ENCODE results near the gene CDKN2D.

Gene CDKN2D

DNA sequence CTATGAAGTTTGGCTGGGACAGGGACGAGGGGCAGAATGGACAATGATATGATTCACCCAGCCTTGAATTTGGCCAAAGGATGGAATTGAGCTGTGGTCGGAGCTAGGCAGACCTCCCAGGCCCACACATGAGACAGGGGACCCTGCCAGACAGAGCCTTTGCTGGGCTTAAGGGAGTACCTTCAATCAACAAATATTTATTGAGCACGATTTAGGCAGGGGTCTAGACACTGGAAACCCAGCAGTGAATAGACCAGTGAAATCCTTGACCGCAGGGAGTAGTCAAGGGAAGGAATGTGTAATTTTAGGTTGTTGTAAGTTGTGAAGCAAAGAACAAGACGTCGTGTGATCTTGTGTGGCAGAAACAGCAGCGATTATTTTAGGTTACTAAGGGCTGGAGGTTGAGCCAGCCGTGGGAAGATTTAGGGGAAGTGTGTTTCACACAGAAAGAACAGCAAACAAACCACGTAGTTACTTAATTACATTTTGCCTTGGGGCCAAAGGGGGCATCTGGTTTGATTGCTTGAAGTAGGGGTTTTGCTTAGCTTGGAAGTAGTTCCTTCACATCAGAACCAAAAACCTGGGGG, 35.2 kb upstream of the CDKN2D start:
- TF ChIP-seq, protein P1, sequence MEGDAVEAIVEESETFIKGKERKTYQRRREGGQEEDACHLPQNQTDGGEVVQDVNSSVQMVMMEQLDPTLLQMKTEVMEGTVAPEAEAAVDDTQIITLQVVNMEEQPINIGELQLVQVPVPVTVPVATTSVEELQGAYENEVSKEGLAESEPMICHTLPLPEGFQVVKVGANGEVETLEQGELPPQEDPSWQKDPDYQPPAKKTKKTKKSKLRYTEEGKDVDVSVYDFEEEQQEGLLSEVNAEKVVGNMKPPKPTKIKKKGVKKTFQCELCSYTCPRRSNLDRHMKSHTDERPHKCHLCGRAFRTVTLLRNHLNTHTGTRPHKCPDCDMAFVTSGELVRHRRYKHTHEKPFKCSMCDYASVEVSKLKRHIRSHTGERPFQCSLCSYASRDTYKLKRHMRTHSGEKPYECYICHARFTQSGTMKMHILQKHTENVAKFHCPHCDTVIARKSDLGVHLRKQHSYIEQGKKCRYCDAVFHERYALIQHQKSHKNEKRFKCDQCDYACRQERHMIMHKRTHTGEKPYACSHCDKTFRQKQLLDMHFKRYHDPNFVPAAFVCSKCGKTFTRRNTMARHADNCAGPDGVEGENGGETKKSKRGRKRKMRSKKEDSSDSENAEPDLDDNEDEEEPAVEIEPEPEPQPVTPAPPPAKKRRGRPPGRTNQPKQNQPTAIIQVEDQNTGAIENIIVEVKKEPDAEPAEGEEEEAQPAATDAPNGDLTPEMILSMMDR (IDR thresholded peaks at IDR 0.05): no peak

GRCh38 chr19:10603084-10603872, 34.5 kb upstream of the CDKN2D start:
- Histone ChIP-seq H3K4me3 (peak overlapping the region; percentile 89), H3K27ac (peak overlapping the region; percentile 93 to 100)
- peak; percentile 82 for DNase-seq (ENCODE audit: low spot score)
- TF ChIP-seq, protein P1 (IDR thresholded peaks at IDR 0.05): no peak

More for the DNA sequence above, 35.2 kb upstream of the CDKN2D start:
- H3K4me3 ChIP-seq: peak overlapping the region; percentile 89
- no peak for DNase-seq (ENCODE audit: low spot score)
- peak overlapping the region; percentile 93 to 100 for H3K27ac ChIP-seq

DNA sequence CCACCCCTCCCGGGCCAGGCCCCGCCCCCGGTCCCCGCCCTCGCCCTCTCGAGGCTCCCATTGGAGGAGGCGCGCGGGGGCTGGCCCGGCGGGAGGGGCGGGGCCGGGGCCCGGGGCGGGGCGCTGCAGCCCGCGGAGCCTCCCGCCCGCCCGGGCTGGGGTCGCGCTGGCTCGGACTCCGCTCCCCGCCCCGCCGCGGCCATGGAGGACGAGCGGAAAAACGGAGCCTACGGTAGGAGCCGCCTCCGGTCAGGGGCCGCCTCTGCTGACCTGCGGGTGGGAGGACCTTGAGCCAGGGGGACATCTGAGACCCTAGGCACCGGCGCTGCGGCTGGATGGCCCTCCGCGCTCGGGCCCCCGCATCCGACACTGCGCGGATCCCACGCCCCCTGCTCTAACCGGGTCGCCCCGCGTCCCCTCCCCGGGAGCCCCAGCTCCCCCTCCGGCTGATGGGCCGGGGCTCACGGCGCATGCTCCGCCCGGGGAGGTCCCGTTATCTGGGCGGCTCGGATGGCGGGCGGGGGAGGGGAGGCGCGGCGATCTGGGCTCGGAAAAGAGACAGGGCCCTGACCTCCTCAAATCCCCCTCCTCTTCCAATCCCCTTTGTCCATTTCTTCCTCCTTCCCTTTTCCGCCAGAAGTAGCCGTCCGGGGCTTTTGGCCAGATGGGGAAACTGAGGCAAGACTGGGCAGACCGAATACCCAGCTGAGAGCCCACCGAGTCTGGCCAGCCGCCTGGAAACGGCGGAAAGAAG, 33.7 kb upstream of the CDKN2D start:
- TF ChIP-seq, protein P1 (IDR thresholded peaks at IDR 0.05): no peak
- H3K4me3 ChIP-seq: peak overlapping the region; percentile 89
- peak; percentile 88 for DNase-seq (ENCODE audit: low spot score)
- H3K27ac ChIP-seq: peak overlapping the region; percentile 93 to 100

DNA sequence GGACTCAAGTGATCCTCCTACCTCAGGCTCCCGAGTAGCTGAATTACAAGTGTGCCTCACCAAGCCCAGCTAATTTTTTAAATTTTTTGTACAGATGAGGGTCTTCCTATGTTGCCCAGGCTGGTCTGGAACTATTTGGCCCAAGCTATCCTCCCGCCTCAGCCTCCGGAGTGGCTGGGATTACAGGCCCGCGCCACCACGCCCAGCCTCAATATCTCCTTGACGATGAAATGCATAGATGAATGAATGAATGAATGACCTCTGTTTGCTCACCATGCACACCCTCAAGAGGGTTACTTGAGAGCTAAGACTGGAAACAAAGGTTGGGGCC, 33.2 kb upstream of the CDKN2D start:
- TF ChIP-seq, protein P1 (IDR thresholded peaks at IDR 0.05): no peak
- DNase-seq (ENCODE audit: low spot score): no peak
- H3K27ac ChIP-seq: peak overlapping the region in 1 of 2 donors; percentile 93
- peak overlapping the region; percentile 89 for H3K4me3 ChIP-seq

DNA sequence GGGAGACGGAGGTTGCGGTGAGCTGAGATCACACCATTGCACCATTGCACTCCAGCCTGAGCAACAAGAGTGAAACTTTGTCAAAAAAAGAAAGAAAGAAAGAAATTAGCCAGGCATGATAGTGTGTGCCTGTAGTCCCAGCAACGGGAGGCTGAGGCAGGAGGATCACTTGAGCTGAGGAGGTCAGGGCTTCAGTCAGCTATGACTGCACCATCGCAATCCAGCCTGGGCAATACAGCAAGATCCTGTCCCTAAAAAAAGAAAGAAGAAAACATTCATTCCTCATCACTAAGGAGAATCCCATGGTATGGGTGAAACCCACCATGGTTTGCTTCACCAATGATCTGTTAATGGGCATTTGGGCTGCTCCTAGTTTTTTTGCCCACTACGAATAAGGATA, 31.4 kb upstream of the CDKN2D start:
- no peak for DNase-seq (ENCODE audit: low spot score)
- Histone ChIP-seq H3K27ac (no peak overlapping the region), H3K4me3 (no peak overlapping the region)
- TF ChIP-seq, protein P1 (IDR thresholded peaks at IDR 0.05): no peak

DNA sequence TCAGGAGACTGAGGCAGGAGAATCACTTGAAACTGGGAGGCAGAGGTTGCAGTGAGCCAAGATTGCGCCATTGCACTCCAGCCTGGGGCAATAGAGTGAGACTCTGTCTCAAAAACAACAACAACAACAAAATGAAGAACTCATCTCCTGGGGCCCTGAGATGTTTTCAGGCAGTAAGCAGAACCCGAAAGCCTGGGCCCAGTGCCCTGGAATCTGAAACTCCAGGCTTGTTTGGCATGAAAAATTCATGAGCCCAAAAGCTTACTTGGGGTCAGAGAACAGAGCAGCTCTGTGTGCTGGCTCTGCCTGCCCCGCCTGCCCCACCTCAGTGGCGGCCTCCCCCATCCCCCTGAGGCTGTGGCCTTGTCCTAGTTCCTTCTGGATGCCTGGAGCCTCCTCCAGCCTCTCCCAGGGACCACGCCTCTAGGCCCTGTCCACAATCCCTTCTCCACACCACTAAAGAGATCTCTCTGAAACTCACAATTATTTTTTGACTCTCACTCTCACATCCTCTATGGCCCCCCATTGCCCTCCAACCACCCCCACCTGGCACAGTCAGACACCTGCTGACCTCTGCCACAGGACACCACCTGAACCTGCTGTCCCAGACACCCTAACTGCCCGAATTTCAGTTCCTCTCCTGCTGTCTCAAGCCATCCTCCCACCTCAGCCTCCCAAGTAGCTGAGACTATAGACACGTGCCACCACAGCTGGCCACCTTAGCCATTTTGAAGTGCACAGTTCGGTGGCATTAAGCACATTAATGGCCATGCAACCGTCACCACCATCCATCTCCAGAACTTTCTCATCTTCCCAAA, 25.2 kb upstream of the CDKN2D start:
- H3K27ac ChIP-seq: peak overlapping the region in 1 of 2 donors; percentile 65
- DNase-seq (ENCODE audit: low spot score): no peak
- TF ChIP-seq, protein P1 (IDR thresholded peaks at IDR 0.05): no peak

More for the DNA sequence above, 25.2 kb upstream of the CDKN2D start:
- H3K4me3 ChIP-seq: no peak overlapping the region
